IPS-18a (cell line): Measurements from ENCODE around the gene PACSIN1.

Experiments used
- H3K27ac ChIP-seq: one replicate; pipeline ENCODE4 v1.5.1; 2013; ENCODE audit warnings: low read length
- H3K27me3 ChIP-seq: one replicate; pipeline ENCODE4 v1.6.1; 2013; ENCODE audit warnings: mild to moderate bottlenecking, low read length; ENCODE audit not compliant: control insufficient read depth, insufficient read depth
- H3K36me3 ChIP-seq: one replicate; pipeline ENCODE4 v1.6.1; 2013; ENCODE audit warnings: low read depth, low read length; ENCODE audit not compliant: control insufficient read depth
- H3K4me1 ChIP-seq: one replicate; pipeline ENCODE4 v1.6.1; 2013; ENCODE audit warnings: low read depth, low read length; ENCODE audit not compliant: control insufficient read depth
- H3K4me3 ChIP-seq: one replicate; pipeline ENCODE4 v1.5.1; 2013; ENCODE audit warnings: low read length
- H3K9ac ChIP-seq: one replicate; pipeline ENCODE4 v1.6.1; 2013; ENCODE audit warnings: mild to moderate bottlenecking, low read length, moderate library complexity
- H3K9me3 ChIP-seq: one replicate; pipeline ENCODE4 v1.6.1; 2013; ENCODE audit warnings: low read depth, low read length; ENCODE audit not compliant: control insufficient read depth

PACSIN1 gene

GRCh38 chr6:34546551-34547321, 80.9 kb downstream of the PACSIN1 start:
- no peaks in the 10 kb centered on the region for H3K36me3 ChIP-seq
- H3K27me3 ChIP-seq: no peaks in the 10 kb centered on the region
- no peak overlapping the region for H3K9ac ChIP-seq
- H3K9me3 ChIP-seq: no peaks in the 10 kb centered on the region
- H3K4me1 ChIP-seq: no peaks in the 10 kb centered on the region
- no peak overlapping the region for H3K27ac ChIP-seq
- no peak overlapping the region for H3K4me3 ChIP-seq

DNA sequence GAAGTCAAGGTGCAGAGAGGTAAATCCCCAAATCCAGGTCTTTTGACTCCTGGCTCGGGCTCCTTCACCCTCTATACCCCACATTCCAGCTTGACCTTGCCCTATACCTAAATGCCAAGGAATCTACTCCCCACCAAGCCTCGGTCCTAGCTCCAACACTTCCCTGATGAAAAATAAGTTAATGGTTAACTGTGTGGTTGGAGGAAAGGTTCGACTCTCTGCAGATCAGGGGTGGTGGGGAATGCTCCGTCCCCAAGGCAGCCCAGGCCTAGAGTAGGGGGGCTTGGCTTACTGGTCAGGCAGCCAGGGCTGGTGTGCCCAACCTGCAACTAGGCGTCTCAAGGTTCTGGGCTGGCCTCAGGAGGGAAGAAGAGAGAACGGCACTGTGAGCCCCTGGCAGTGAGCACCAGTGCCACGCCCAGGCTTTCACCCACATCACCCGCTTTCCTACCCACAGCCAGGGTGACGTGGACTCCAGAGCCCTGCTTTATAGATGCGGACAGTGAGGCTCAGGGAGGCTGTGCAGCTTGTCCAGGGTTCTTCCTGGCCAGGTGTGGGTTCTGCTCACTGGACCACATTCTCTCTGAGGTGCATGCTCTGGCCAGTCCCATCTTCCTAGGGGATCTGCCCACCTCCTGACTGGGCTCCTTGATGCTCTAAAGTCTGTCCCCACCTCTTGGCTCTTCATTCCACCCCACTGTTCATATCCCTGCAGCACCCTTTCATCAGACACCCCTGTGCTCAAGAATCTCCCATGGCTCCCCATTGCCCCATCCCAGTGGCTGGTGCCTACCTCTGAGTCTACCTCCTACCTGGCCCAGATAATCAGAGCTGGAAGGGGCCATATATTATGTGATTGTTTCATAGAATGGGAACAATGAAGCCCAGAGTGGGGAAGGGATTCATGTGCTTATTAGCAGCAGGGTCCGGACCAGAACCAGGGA, 82.1 kb downstream of the PACSIN1 start:
- no peaks in the 10 kb centered on the region for H3K9me3 ChIP-seq
- H3K27me3 ChIP-seq: no peaks in the 10 kb centered on the region
- no peaks in the 10 kb centered on the region for H3K36me3 ChIP-seq
- H3K4me3 ChIP-seq: no peak overlapping the region
- H3K27ac ChIP-seq: no peak overlapping the region
- H3K4me1 ChIP-seq: no peaks in the 10 kb centered on the region
- H3K9ac ChIP-seq: no peak overlapping the region

GRCh38 chr6:34549026-34549803, 83.3 kb downstream of the PACSIN1 start:
- Histone ChIP-seq H3K9me3 (no peaks in the 10 kb centered on the region), H3K4me3 (no peak overlapping the region), H3K4me1 (no peaks in the 10 kb centered on the region), H3K27ac (no peak overlapping the region), H3K27me3 (no peaks in the 10 kb centered on the region), H3K36me3 (no peaks in the 10 kb centered on the region), H3K9ac (no peak overlapping the region)

- Histone ChIP-seq H3K27ac (no peak overlapping the region), H3K9ac (no peak overlapping the region), H3K4me1 (no peaks in the 10 kb centered on the region), H3K36me3 (no peaks in the 10 kb centered on the region), H3K27me3 (no peaks in the 10 kb centered on the region), H3K9me3 (no peaks in the 10 kb centered on the region), H3K4me3 (no peak overlapping the region)
Observed at GRCh38 chr6:34549804-34550202, 83.9 kb downstream of the PACSIN1 start.

DNA sequence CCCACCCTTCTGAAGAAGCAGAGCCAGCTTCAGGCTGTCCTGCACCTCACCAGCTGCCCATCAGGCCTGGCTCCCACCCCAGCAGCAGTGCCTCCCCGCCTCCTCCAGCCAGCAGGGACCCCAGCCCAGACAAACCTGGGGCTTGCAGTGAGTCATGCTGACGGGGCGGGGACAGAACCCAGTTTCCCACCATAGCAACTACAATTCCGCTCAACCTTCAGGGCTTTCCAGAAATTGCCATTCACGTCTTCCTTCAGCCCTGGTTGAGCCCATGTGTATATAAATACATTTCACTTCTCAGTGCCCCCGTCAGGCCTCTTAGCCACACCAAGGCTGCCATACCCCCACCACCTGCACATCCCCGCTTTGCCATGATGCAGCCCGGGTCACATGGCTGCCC, 85.8 kb downstream of the PACSIN1 start:
- Histone ChIP-seq H3K27me3 (no peaks in the 10 kb centered on the region), H3K9ac (no peak overlapping the region), H3K4me3 (no peak overlapping the region), H3K36me3 (no peaks in the 10 kb centered on the region), H3K27ac (no peak overlapping the region), H3K4me1 (no peaks in the 10 kb centered on the region), H3K9me3 (no peaks in the 10 kb centered on the region)

DNA sequence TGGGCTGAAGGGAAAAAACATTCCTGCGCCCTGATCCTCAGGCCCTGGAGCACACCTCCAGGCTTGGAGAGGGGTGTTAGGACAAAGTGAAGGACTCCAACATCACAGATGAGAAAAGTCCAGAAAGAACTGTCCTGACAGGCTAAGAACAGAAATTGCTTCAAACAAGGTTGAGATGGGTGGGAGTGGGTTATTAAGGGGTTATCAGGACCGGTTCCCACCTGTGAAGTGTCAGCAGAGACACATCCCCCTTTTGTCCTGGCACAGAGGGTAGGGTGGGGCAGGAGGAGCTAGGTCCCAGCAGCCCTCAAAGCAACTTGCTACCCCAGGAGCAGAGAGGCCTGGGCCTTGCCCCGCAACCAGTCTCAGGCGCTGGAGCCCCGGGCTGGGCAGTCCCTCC, 86.7 kb downstream of the PACSIN1 start:
- Histone ChIP-seq H3K4me1 (no peaks in the 10 kb centered on the region), H3K4me3 (no peak overlapping the region), H3K27me3 (no peaks in the 10 kb centered on the region), H3K9ac (no peak overlapping the region), H3K27ac (no peak overlapping the region), H3K36me3 (no peaks in the 10 kb centered on the region), H3K9me3 (no peaks in the 10 kb centered on the region)

- no peaks in the 10 kb centered on the region for H3K36me3 ChIP-seq
- no peaks in the 10 kb centered on the region for H3K27me3 ChIP-seq
- no peak overlapping the region for H3K4me3 ChIP-seq
- no peak overlapping the region for H3K27ac ChIP-seq
- no peaks in the 10 kb centered on the region for H3K4me1 ChIP-seq
- H3K9ac ChIP-seq: no peak overlapping the region
- no peaks in the 10 kb centered on the region for H3K9me3 ChIP-seq
Observed at GRCh38 chr6:34553146-34553545, 87.3 kb downstream of the PACSIN1 start.

DNA sequence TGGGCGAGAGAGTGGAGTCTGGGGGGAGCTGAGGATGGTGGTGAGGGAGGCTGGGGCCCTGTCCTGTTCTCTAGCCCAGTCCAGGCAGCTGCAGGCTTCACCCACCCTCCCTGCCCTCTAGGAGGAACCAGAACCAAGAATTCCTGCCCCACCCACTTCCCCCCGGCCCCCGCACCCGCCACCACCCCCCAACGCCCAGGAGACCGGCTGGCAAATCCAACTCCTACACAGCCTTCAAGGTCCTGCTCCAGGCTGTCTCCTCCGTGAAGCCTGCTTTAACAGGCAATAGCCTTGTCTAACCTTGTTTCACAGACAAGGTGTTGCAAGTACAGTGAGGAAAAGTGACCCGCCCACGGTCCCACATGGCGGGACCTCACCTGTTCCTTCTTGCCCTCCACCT, 87.9 kb downstream of the PACSIN1 start:
- no peaks in the 10 kb centered on the region for H3K36me3 ChIP-seq
- H3K27ac ChIP-seq: no peak overlapping the region
- no peaks in the 10 kb centered on the region for H3K27me3 ChIP-seq
- H3K9me3 ChIP-seq: no peaks in the 10 kb centered on the region
- no peaks in the 10 kb centered on the region for H3K4me1 ChIP-seq
- H3K9ac ChIP-seq: no peak overlapping the region
- no peak overlapping the region for H3K4me3 ChIP-seq

GRCh38 chr6:34554291-34555006, 88.6 kb downstream of the PACSIN1 start:
- no peaks in the 10 kb centered on the region for H3K4me1 ChIP-seq
- H3K27ac ChIP-seq: no peak overlapping the region
- H3K36me3 ChIP-seq: no peaks in the 10 kb centered on the region

GRCh38 chr6:34555007-34555322, 89.1 kb downstream of the PACSIN1 start:
- Histone ChIP-seq H3K36me3 (no peaks in the 10 kb centered on the region), H3K27ac (no peak overlapping the region), H3K9me3 (no peaks in the 10 kb centered on the region), H3K9ac (no peak overlapping the region), H3K4me3 (no peak overlapping the region), H3K4me1 (no peaks in the 10 kb centered on the region), H3K27me3 (no peaks in the 10 kb centered on the region)

More at GRCh38 chr6:34554291-34555006, 88.6 kb downstream of the PACSIN1 start:
- H3K4me3 ChIP-seq: no peak overlapping the region
- H3K9ac ChIP-seq: no peak overlapping the region
- no peaks in the 10 kb centered on the region for H3K27me3 ChIP-seq
- no peaks in the 10 kb centered on the region for H3K9me3 ChIP-seq

- Histone ChIP-seq H3K4me1 (peaks cover 3% of the 10 kb centered on the region), H3K27me3 (no peaks in the 10 kb centered on the region), H3K27ac (no peak overlapping the region), H3K9me3 (no peaks in the 10 kb centered on the region), H3K36me3 (no peaks in the 10 kb centered on the region), H3K9ac (no peak overlapping the region), H3K4me3 (no peak overlapping the region)
Observed at GRCh38 chr6:34555328-34555727, 89.5 kb downstream of the PACSIN1 start.
